Left lung (tissue), 10 donors: ENCODE results near the gene LHX6. TPM values are rescaled to one million over a fixed set of nuclear protein-coding genes. Genes with fewer than 3 reads are reported as not detected.

ENCODE experiments used
- ATAC-seq: fragments of 200-7000 bp; cut with Tn5 transposase; one replicate; pipeline ENCODE4 v1.9.1; 2020; ENCODE audit warnings: moderate library complexity
- DNase-seq, 4 donors: peaks; one replicate each; pipeline ENCODE4 v3.0.0-alpha.2; 2013 to 2020
- H3K27ac ChIP-seq, 2 donors: fragments of 200-600 bp; sonication (generic) in 1 of 2; one replicate each; pipeline versions ENCODE4 v1.5.0 to v1.8.0; 2020 to 2021
- H3K27me3 ChIP-seq, 2 donors: fragments of 200-600 bp; sonication (generic) in 1 of 2; one replicate each; pipeline versions ENCODE4 v1.5.0 to v1.8.0; 2020 to 2021
- H3K36me3 ChIP-seq, 2 donors: fragments of 200-600 bp; sonication (generic) in 1 of 2; one replicate each; pipeline versions ENCODE4 v1.5.0 to v1.8.0; 2020 to 2021
- H3K4me1 ChIP-seq, 2 donors: fragments of 200-600 bp; one replicate each; pipeline ENCODE4 v1.8.0; 2021
- H3K4me3 ChIP-seq, 2 donors: fragments of 200-600 bp; sonication (generic) in 1 of 2; one replicate each; pipeline versions ENCODE4 v1.5.0 to v1.8.0; 2020 to 2021; ENCODE audit warnings: mild to moderate bottlenecking in 1 of 2
- H3K9me3 ChIP-seq, 2 donors: fragments of 200-600 bp; sonication (generic) in 1 of 2; one replicate each; pipeline versions ENCODE4 v1.5.0 to v1.8.0; 2020 to 2021
- CTCF ChIP-seq, 2 donors: fragments of 200-600 bp; sonication (generic) in 1 of 2; IDR thresholded peaks; one replicate each; pipeline versions ENCODE4 v1.5.0 to v1.8.0; 2021; ENCODE audit warnings: antibody characterized with exemption in 2 of 2
- intact Hi-C, 2 donors: fragments of 100-400 bp; cut with DNase I; formaldehyde crosslinking; loops; one replicate each; pipeline versions ENCODE4 v1.11.2 to v1.14.2; 2022
- polyA plus RNA-seq, 6 donors: library from polyadenylated mRNA; unstranded; fragments of 120-200 nt; gene quantifications; one replicate each; pipeline ENCODE4 v1.2.1, GENCODE V29; 2013; ENCODE audit not compliant: insufficient read length in 6 of 6
- total RNA-seq, 2 donors: library from RNA; stranded (reverse); fragmentation: NEBNext Ultra II Directional; extraction: Animal tissue kit (Norgen Biotek cat#: 25700); gene quantifications; one replicate each; pipeline ENCODE4 v1.2.1, GENCODE V29; 2021
- donor health status: DM: no; HTN: yes; CAD: no.
- donor health status: DM: no; HTN: no; CAD: no.

The LHX6 gene
- total and polyA plus RNA-seq, 8 donors: 4.8 to 25.4 (median 18.2) TPM

GRCh38 chr9:122158202-122158601 lies 70.6 kb downstream of the LHX6 start:
- H3K27ac ChIP-seq: no peak overlapping the region
- TF ChIP-seq CTCF (IDR thresholded peaks at IDR 0.05): peak; percentile 17 to 30
- no peak overlapping the region for H3K4me3 ChIP-seq
- no peaks in the 10 kb centered on the region for H3K36me3 ChIP-seq
- no peak for ATAC-seq
- H3K4me1 ChIP-seq: peaks cover 9 to 27% of the 10 kb centered on the region in 2 donors
- no peak for DNase-seq
- intact Hi-C loops: no loop called here
- H3K9me3 ChIP-seq: peaks cover 0 to 8% of the 10 kb centered on the region in 2 donors
- no peaks in the 10 kb centered on the region for H3K27me3 ChIP-seq

GRCh38 chr9:122155796-122156195 lies 73.0 kb downstream of the LHX6 start:
- Histone ChIP-seq H3K9me3 (no peaks in the 10 kb centered on the region), H3K36me3 (peaks cover 0 to 7% of the 10 kb centered on the region in 2 donors), H3K4me3 (no peak overlapping the region), H3K27ac (no peak overlapping the region), H3K27me3 (no peaks in the 10 kb centered on the region), H3K4me1 (peaks cover 9 to 27% of the 10 kb centered on the region in 2 donors)
- intact Hi-C loops: no loop called here
- ATAC-seq: no peak
- TF ChIP-seq CTCF (IDR thresholded peaks at IDR 0.05): no peak
- no peak for DNase-seq

Other genes starting within 250 kb of the LHX6 start
- gene TTLL11, start 135.6 kb downstream of the LHX6 start, total RNA-seq: 1 to 10 TPM; 5.4 to 9.8 TPM
- 10 to 100 TPM in 2 of 6 donors, 1 to 10 TPM in 4; 8.4 to 11.6 (median 9.5) TPM for gene TTLL11, start 135.6 kb downstream of the LHX6 start, polyA plus RNA-seq
- gene NDUFA8, start 69.2 kb downstream of the LHX6 start, total RNA-seq: 10 to 100 TPM; 42.9 to 43.4 TPM
- gene NDUFA8, start 69.2 kb downstream of the LHX6 start, polyA plus RNA-seq: 10 to 100 TPM; 47.6 to 61.5 (median 53.8) TPM
- gene MORN5, start 69.0 kb downstream of the LHX6 start, total RNA-seq: 1 to 10 TPM in 1 of 2 donors, not detected in 1; 3.0 TPM
- gene MORN5, start 69.0 kb downstream of the LHX6 start, polyA plus RNA-seq: 1 to 10 TPM; 1.2 to 7.2 (median 4.3) TPM
- 10 to 100 TPM; 17.8 to 21.6 TPM for gene RBM18, start 35.9 kb upstream of the LHX6 start, total RNA-seq
- 10 to 100 TPM; 27.9 to 38.7 (median 30.1) TPM for gene RBM18, start 35.9 kb upstream of the LHX6 start, polyA plus RNA-seq
- gene MRRF, start 35.9 kb upstream of the LHX6 start, total RNA-seq: 10 to 100 TPM; 21.3 to 35.7 TPM
- 10 to 100 TPM; 36.4 to 53.0 (median 42.0) TPM for gene MRRF, start 35.9 kb upstream of the LHX6 start, polyA plus RNA-seq
- gene PTGS1, start 142.1 kb upstream of the LHX6 start, total RNA-seq: 10 to 100 TPM; 12.9 to 16.3 TPM
- 1 to 10 TPM; 3.8 to 5.4 (median 4.3) TPM for gene PTGS1, start 142.1 kb upstream of the LHX6 start, polyA plus RNA-seq
- not detected for gene OR1J1, start 249.0 kb upstream of the LHX6 start, total RNA-seq
- not detected for gene OR1J1, start 249.0 kb upstream of the LHX6 start, polyA plus RNA-seq